HepG2 (cell line): Measurements from ENCODE around the gene BIRC5. TPM values are rescaled to one million over a fixed set of nuclear protein-coding genes. Genes with fewer than 3 reads are reported as not detected.
A peak's percentile ranks its signal among the peaks of the same experiment; 100 is the strongest.

ENCODE experiments used
- HDAC6 ChIP-seq: fragments of 200-600 bp; sonication (generic); IDR thresholded peaks from 2 replicates; pipeline ENCODE4 v1.7.0; 2017; ENCODE audit warnings: mild to moderate bottlenecking, antibody characterized with exemption, low read length, low read depth
- HIVEP1 ChIP-seq: sonication (generic); formaldehyde crosslinking; IDR thresholded peaks from 2 replicates; pipeline ENCODE4 v1.4.0; 2020; ENCODE audit warnings: mild to moderate bottlenecking, missing genetic modification reagents
- HNRNPK ChIP-seq: fragments of 200-400 bp; formaldehyde crosslinking; IDR thresholded peaks from 2 replicates; pipeline ENCODE4 v1.6.1; 2018; ENCODE audit warnings: low read length, low read depth, moderate library complexity, mild to moderate bottlenecking; ENCODE audit not compliant: poor library complexity, severe bottlenecking
- IRF2 ChIP-seq: IDR thresholded peaks from 2 replicates; pipeline ENCODE4 v1.6.1; 2018; ENCODE audit warnings: missing genetic modification reagents, missing compliant biosample characterization
- JUNB ChIP-seq: sonication (generic); formaldehyde crosslinking; IDR thresholded peaks from 2 replicates; pipeline ENCODE4 v1.8.0; 2022; ENCODE audit warnings: missing genetic modification reagents, mild to moderate bottlenecking, borderline replicate concordance
- MAFG ChIP-seq: sonication (generic); formaldehyde crosslinking; IDR thresholded peaks from 2 replicates; pipeline ENCODE4 v1.5.1; 2020; ENCODE audit warnings: mild to moderate bottlenecking, missing genetic modification reagents
- MLLT10 ChIP-seq: sonication (generic); formaldehyde crosslinking; IDR thresholded peaks from 2 replicates; pipeline ENCODE4 v1.4.0; 2020; ENCODE audit warnings: missing genetic modification reagents
- SP5 ChIP-seq: IDR thresholded peaks from 2 replicates; pipeline ENCODE4 v1.6.1; 2016; ENCODE audit warnings: low read depth, borderline replicate concordance
- U2AF2 ChIP-seq: fragments of 200-400 bp; formaldehyde crosslinking; IDR thresholded peaks from 2 replicates; pipeline ENCODE4 v1.6.1; 2017; ENCODE audit warnings: low read depth, mild to moderate bottlenecking, low read length
- ZBTB1 ChIP-seq: sonication (generic); formaldehyde crosslinking; IDR thresholded peaks from 2 replicates; pipeline ENCODE4 v1.4.0; 2020; ENCODE audit warnings: missing genetic modification reagents, borderline replicate concordance
- ZNF121 ChIP-seq: sonication (generic); formaldehyde crosslinking; IDR thresholded peaks from 2 replicates; pipeline ENCODE4 v1.5.0; 2020; ENCODE audit warnings: mild to moderate bottlenecking, missing genetic modification reagents
- ZNF331 ChIP-seq: sonication (generic); formaldehyde crosslinking; IDR thresholded peaks from 2 replicates; pipeline ENCODE4 v1.4.0; 2020; ENCODE audit warnings: missing genetic modification reagents
- ZNF354B ChIP-seq: sonication (generic); formaldehyde crosslinking; IDR thresholded peaks from 2 replicates; pipeline ENCODE4 v1.8.0; 2022; ENCODE audit warnings: mild to moderate bottlenecking, missing genetic modification reagents
- ZNF652 ChIP-seq: IDR thresholded peaks from 2 replicates; pipeline ENCODE4 v1.6.1; 2016; ENCODE audit warnings: low read depth, borderline replicate concordance
- ZNF720 ChIP-seq: sonication (generic); formaldehyde crosslinking; IDR thresholded peaks from 2 replicates; pipeline ENCODE4 v1.4.0; 2020; ENCODE audit warnings: missing genetic modification reagents
- ZNF768 ChIP-seq: sonication (generic); formaldehyde crosslinking; IDR thresholded peaks from 2 replicates; pipeline ENCODE4 v1.4.0; 2020; ENCODE audit warnings: missing genetic modification reagents
- ZNF782 ChIP-seq: sonication (generic); formaldehyde crosslinking; IDR thresholded peaks from 2 replicates; pipeline ENCODE4 v1.4.0; 2020; ENCODE audit warnings: missing genetic modification reagents, mild to moderate bottlenecking, borderline replicate concordance
- ZNF841 ChIP-seq: sonication (generic); formaldehyde crosslinking; IDR thresholded peaks from 2 replicates; pipeline ENCODE4 v1.8.1; 2023; ENCODE audit warnings: missing genetic modification reagents, borderline replicate concordance
- ZZZ3 ChIP-seq: sonication (generic); formaldehyde crosslinking; IDR thresholded peaks from 2 replicates; pipeline ENCODE4 v1.4.0; 2020; ENCODE audit warnings: missing genetic modification reagents, mild to moderate bottlenecking, borderline replicate concordance
- polyA plus RNA-seq, 8 experiments: library from polyadenylated mRNA; depleted of rRNA in 3 of 8; stranded (reverse) in 7 of 8; unstranded in 1 of 8; fragments of >200 nt; fragmentation: Illumina TruSeq in 4 of 8; extraction: Trizol in 4 of 8; gene quantifications; 2 replicates each; pipeline versions ENCODE4 v1.2.1 to v1.2.3, GENCODE V29; 2011 to 2016; ENCODE audit warnings: low read depth in 4 of 8, missing spikeins in 1 of 8, mixed read lengths in 1 of 8; ENCODE audit not compliant: insufficient read depth in 1 of 8
- total RNA-seq, 5 experiments: library from RNA; depleted of rRNA; stranded (reverse); fragments of >200 nt; fragmentation: Illumina TruSeq; extraction: Trizol; gene quantifications; 2 replicates each; pipeline ENCODE4 v1.2.3, GENCODE V29; 2016; ENCODE audit warnings: low read depth in 1 of 5
- TF ChIP-seq, protein P1 (sequence below): sonication (generic); formaldehyde crosslinking; IDR thresholded peaks from 2 replicates; pipeline ENCODE4 v1.8.0; 2022; ENCODE audit warnings: low read depth, missing genetic modification reagents
- TF ChIP-seq, protein P2 (sequence below): sonication (generic); formaldehyde crosslinking; IDR thresholded peaks from 2 replicates; pipeline ENCODE4 v1.4.0; 2020; ENCODE audit warnings: missing genetic modification reagents, mild to moderate bottlenecking, borderline replicate concordance
- TF ChIP-seq, protein P3 (sequence below): sonication (generic); formaldehyde crosslinking; conservative IDR thresholded peaks from 2 replicates; pipeline ENCODE4 v1.4.0; 2020; ENCODE audit warnings: missing genetic modification reagents
- TF ChIP-seq, protein P4 (sequence below): sonication (generic); formaldehyde crosslinking; IDR thresholded peaks from 2 replicates; pipeline ENCODE4; 2020; ENCODE audit warnings: missing genetic modification reagents, mild to moderate bottlenecking, borderline replicate concordance

Gene BIRC5
- total and polyA plus RNA-seq, 2 of the 13 experiments (the other 11 are each of a cell fraction or from before 2014, with no cell fraction given): 30.3 to 135 TPM

DNA sequence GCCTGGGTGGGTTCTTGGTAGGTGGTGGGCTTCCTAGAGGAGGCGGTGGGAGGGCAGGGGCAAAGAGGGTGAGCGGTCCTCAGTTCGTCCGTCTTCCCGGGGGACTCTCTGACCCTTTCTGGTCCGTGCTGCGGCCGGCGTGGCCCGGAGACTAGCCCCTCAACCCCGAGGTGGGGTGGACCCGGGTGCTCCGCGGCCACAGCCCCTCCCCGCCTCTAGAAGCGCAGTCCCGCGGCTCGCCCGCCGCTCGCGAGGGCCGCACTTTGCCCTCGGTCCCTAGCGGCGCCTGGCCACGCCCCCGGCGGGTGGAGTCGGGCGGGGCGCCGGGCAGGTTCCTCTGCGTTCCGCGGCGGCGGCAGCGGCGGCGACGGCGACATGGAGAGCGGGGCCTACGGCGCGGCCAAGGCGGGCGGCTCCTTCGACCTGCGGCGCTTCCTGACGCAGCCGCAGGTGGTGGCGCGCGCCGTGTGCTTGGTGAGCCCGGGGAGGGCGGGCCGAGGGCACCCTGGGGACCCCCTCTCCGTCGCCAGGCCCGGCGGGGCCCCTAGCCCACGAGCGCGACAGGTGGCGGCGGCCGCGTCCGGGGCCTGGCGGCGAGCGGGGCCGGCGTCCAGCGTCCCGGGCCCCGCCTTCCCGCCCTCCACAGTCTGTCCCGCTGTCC lies 45.7 kb upstream of the BIRC5 start, which contains the start of gene SYNGR2 (continued):
- TF ChIP-seq, protein P1, sequence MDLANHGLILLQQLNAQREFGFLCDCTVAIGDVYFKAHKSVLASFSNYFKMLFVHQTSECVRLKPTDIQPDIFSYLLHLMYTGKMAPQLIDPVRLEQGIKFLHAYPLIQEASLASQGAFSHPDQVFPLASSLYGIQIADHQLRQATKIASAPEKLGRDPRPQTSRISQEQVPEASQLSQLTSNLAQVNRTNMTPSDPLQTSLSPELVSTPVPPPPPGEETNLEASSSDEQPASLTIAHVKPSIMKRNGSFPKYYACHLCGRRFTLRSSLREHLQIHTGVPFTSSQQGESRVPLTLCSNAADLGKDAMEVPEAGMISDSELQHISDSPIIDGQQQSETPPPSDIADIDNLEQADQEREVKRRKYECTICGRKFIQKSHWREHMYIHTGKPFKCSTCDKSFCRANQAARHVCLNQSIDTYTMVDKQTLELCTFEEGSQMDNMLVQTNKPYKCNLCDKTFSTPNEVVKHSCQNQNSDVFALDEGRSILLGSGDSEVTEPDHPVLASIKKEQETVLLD: peak; percentile 77; the same call in 1 of the 2 replicates
- no peak for TF ChIP-seq ZNF841 (CRISPR knock-in tag)
- no peak for TF ChIP-seq HIVEP1 (CRISPR knock-in tag)
- peak; percentile 7 for TF ChIP-seq HNRNPK
- no peak for TF ChIP-seq ZNF720 (CRISPR knock-in tag)
- TF ChIP-seq ZNF782 (CRISPR knock-in tag): no peak
- peak; percentile 52; the same call in 1 of the 2 replicates for TF ChIP-seq IRF2 (CRISPR knock-in tag)
- TF ChIP-seq, protein P2, sequence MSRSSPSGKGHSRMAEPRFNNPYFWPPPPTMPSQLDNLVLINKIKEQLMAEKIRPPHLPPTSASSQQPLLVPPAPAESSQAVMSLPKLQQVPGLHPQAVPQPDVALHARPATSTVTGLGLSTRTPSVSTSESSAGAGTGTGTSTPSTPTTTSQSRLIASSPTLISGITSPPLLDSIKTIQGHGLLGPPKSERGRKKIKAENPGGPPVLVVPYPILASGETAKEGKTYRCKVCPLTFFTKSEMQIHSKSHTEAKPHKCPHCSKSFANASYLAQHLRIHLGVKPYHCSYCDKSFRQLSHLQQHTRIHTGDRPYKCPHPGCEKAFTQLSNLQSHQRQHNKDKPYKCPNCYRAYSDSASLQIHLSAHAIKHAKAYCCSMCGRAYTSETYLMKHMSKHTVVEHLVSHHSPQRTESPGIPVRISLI (CRISPR knock-in tag): no peak
- TF ChIP-seq JUNB (CRISPR knock-in tag): no peak
- TF ChIP-seq ZNF768 (CRISPR knock-in tag): 0 out of 2 replicates have a peak, but pooled peaks have one; percentile 48
- TF ChIP-seq, protein P3, sequence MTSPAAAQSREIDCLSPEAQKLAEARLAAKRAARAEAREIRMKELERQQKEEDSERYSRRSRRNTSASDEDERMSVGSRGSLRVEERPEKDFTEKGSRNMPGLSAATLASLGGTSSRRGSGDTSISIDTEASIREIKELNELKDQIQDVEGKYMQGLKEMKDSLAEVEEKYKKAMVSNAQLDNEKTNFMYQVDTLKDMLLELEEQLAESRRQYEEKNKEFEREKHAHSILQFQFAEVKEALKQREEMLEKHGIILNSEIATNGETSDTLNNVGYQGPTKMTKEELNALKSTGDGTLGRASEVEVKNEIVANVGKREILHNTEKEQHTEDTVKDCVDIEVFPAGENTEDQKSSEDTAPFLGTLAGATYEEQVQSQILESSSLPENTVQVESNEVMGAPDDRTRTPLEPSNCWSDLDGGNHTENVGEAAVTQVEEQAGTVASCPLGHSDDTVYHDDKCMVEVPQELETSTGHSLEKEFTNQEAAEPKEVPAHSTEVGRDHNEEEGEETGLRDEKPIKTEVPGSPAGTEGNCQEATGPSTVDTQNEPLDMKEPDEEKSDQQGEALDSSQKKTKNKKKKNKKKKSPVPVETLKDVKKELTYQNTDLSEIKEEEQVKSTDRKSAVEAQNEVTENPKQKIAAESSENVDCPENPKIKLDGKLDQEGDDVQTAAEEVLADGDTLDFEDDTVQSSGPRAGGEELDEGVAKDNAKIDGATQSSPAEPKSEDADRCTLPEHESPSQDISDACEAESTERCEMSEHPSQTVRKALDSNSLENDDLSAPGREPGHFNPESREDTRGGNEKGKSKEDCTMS (CRISPR knock-in tag): no peak
- TF ChIP-seq ZZZ3 (CRISPR knock-in tag): no peak
- TF ChIP-seq ZNF354B: no peak
- TF ChIP-seq U2AF2: no peak
- TF ChIP-seq SP5 (CRISPR knock-in tag): peak; percentile 90
- TF ChIP-seq ZNF121: peak; percentile 59; the same call in 1 of the 2 replicates
- TF ChIP-seq ZNF331: peak; percentile 45; the same call in 1 of the 2 replicates
- TF ChIP-seq ZNF652 (CRISPR knock-in tag): no peak
- no peak for TF ChIP-seq ZBTB1
- no peak for TF ChIP-seq HDAC6
- TF ChIP-seq MLLT10 (CRISPR knock-in tag): no peak
- no peak for TF ChIP-seq MAFG (CRISPR knock-in tag)
- TF ChIP-seq, protein P4, sequence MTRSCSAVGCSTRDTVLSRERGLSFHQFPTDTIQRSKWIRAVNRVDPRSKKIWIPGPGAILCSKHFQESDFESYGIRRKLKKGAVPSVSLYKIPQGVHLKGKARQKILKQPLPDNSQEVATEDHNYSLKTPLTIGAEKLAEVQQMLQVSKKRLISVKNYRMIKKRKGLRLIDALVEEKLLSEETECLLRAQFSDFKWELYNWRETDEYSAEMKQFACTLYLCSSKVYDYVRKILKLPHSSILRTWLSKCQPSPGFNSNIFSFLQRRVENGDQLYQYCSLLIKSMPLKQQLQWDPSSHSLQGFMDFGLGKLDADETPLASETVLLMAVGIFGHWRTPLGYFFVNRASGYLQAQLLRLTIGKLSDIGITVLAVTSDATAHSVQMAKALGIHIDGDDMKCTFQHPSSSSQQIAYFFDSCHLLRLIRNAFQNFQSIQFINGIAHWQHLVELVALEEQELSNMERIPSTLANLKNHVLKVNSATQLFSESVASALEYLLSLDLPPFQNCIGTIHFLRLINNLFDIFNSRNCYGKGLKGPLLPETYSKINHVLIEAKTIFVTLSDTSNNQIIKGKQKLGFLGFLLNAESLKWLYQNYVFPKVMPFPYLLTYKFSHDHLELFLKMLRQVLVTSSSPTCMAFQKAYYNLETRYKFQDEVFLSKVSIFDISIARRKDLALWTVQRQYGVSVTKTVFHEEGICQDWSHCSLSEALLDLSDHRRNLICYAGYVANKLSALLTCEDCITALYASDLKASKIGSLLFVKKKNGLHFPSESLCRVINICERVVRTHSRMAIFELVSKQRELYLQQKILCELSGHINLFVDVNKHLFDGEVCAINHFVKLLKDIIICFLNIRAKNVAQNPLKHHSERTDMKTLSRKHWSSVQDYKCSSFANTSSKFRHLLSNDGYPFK (CRISPR knock-in tag): no peak
